H9 (cell line): ENCODE data around the gene LHCGR. TPM values are rescaled to one million over a fixed set of nuclear protein-coding genes. Genes with fewer than 3 reads are reported as not detected.

Experiments used
- DNase-seq: peaks from one replicate; pipeline ENCODE4 v3.0.0-alpha.2; 2017
- H2AFZ ChIP-seq: one replicate; pipeline ENCODE4 v1.6.1; 2013; ENCODE audit warnings: mild to moderate bottlenecking, low read length, control low read depth, moderate library complexity
- H2AK5ac ChIP-seq: 2 replicates; pipeline ENCODE4 v1.6.1; 2013; ENCODE audit warnings: low read length, control low read depth, mixed read lengths; ENCODE audit not compliant: insufficient read length
- H2BK120ac ChIP-seq: one replicate; pipeline ENCODE4 v1.6.1; 2013; ENCODE audit warnings: low read depth, mild to moderate bottlenecking, low read length, control low read depth, inconsistent platforms; ENCODE audit not compliant: poor library complexity, severe bottlenecking
- H2BK12ac ChIP-seq: 2 replicates; pipeline ENCODE4 v1.6.1; 2013; ENCODE audit warnings: low read length, control low read depth, mixed read lengths, low read depth; ENCODE audit not compliant: insufficient read length
- H2BK15ac ChIP-seq: 2 replicates; pipeline ENCODE4 v1.6.1; 2013; ENCODE audit warnings: low read depth, low read length, control low read depth
- H2BK20ac ChIP-seq: one replicate; pipeline ENCODE4 v1.6.1; 2013; ENCODE audit warnings: low read depth, mild to moderate bottlenecking, low read length, control low read depth, inconsistent platforms; ENCODE audit not compliant: poor library complexity, severe bottlenecking
- H2BK5ac ChIP-seq: 2 replicates; pipeline ENCODE4 v1.6.1; 2013; ENCODE audit warnings: low read length, control low read depth, mixed read lengths; ENCODE audit not compliant: insufficient read length
- H3K14ac ChIP-seq: 2 replicates; pipeline ENCODE4 v1.6.1; 2013; ENCODE audit warnings: low read length, control low read depth; ENCODE audit not compliant: insufficient read depth
- H3K18ac ChIP-seq: 2 replicates; pipeline ENCODE4 v1.6.1; 2013; ENCODE audit warnings: low read depth, mild to moderate bottlenecking, mixed read lengths, low read length, control low read depth; ENCODE audit not compliant: insufficient read length
- H3K23ac ChIP-seq: 2 replicates; pipeline ENCODE4 v1.6.1; 2013; ENCODE audit warnings: low read length, control low read depth, mixed read lengths, low read depth; ENCODE audit not compliant: insufficient read length
- H3K23me2 ChIP-seq: 2 replicates; pipeline ENCODE4 v1.6.1; 2013; ENCODE audit warnings: low read depth, mild to moderate bottlenecking, mixed read lengths, low read length, control low read depth; ENCODE audit not compliant: insufficient read length, poor library complexity, severe bottlenecking
- H3K27ac ChIP-seq: 2 replicates; pipeline ENCODE4 v1.5.1; 2013; ENCODE audit warnings: low read length, control low read depth, mixed read lengths, low read depth; ENCODE audit not compliant: insufficient read length
- H3K27me3 ChIP-seq: 2 replicates; pipeline ENCODE4 v1.6.1; 2013; ENCODE audit warnings: low read length, control low read depth, inconsistent platforms; ENCODE audit not compliant: insufficient read depth
- H3K4ac ChIP-seq: 2 replicates; pipeline ENCODE4 v1.6.1; 2013; ENCODE audit warnings: low read depth, mild to moderate bottlenecking, control low read depth, inconsistent platforms, low read length, moderate library complexity
- H3K4me1 ChIP-seq: 2 replicates; pipeline ENCODE4 v1.6.1; 2013; ENCODE audit warnings: low read length, control low read depth, inconsistent platforms; ENCODE audit not compliant: insufficient read depth
- H3K4me2 ChIP-seq: 2 replicates; pipeline ENCODE4 v1.6.1; 2013; ENCODE audit warnings: low read length, control low read depth, mixed read lengths; ENCODE audit not compliant: insufficient read length, insufficient read depth
- H3K56ac ChIP-seq: 2 replicates; pipeline ENCODE4 v1.6.1; 2013; ENCODE audit warnings: low read depth, mild to moderate bottlenecking, mixed read lengths, low read length, control low read depth; ENCODE audit not compliant: insufficient read length
- H3K79me1 ChIP-seq: 2 replicates; pipeline ENCODE4 v1.6.1; 2013; ENCODE audit warnings: low read depth, mild to moderate bottlenecking, moderate library complexity, low read length, control low read depth, inconsistent platforms; ENCODE audit not compliant: insufficient read depth, poor library complexity, severe bottlenecking
- H3K79me2 ChIP-seq: 2 replicates; pipeline ENCODE4 v1.6.1; 2013; ENCODE audit warnings: low read length, control low read depth, inconsistent platforms; ENCODE audit not compliant: insufficient read depth
- H3K9ac ChIP-seq: 2 replicates; pipeline ENCODE4 v1.6.1; 2013; ENCODE audit warnings: low read length, control low read depth, mixed read lengths; ENCODE audit not compliant: insufficient read length; ENCODE audit errors: extremely low read depth
- H3K9me3 ChIP-seq: one replicate; pipeline ENCODE4 v1.6.1; 2013; ENCODE audit warnings: low read depth, low read length, inconsistent platforms; ENCODE audit not compliant: control insufficient read depth
- H3T11ph ChIP-seq: one replicate; pipeline ENCODE4 v1.6.1; 2013; ENCODE audit warnings: mild to moderate bottlenecking, low read length, control low read depth, inconsistent platforms
- H4K20me1 ChIP-seq: one replicate; pipeline ENCODE4 v1.6.1; 2013; ENCODE audit not compliant: control insufficient read depth, insufficient read length, insufficient read depth
- H4K5ac ChIP-seq: 2 replicates; pipeline ENCODE4 v1.6.1; 2013; ENCODE audit warnings: low read depth, mild to moderate bottlenecking, mixed read lengths, low read length, control low read depth; ENCODE audit not compliant: insufficient read length
- H4K8ac ChIP-seq: replicated peaks from 2 replicates; pipeline ENCODE4 v1.6.1; 2013; ENCODE audit warnings: low read length, control low read depth, mixed read lengths, low read depth; ENCODE audit not compliant: insufficient read length
- H4K91ac ChIP-seq: 2 replicates; pipeline ENCODE4 v1.6.1; 2013; ENCODE audit warnings: low read depth, mild to moderate bottlenecking, moderate library complexity, mixed read lengths, low read length, control low read depth; ENCODE audit not compliant: insufficient read length
- H3K27ac Mint-ChIP-seq, 3 experiments: 2 replicates in 2 of 3; 3 replicates in 1 of 3; pipeline ENCODE4 v1.8.0; 2020 to 2021; ENCODE audit warnings: mixed read lengths in 3 of 3, mild to moderate bottlenecking in 1 of 3, moderate library complexity in 1 of 3
- H3K27me3 Mint-ChIP-seq: 2 replicates; pipeline ENCODE4 v1.8.0; 2021; ENCODE audit warnings: low read depth, mild to moderate bottlenecking, moderate library complexity, mixed read lengths
- H3K36me3 Mint-ChIP-seq, 3 experiments: 2 replicates in 2 of 3; 3 replicates in 1 of 3; pipeline ENCODE4 v1.8.0; 2020 to 2021; ENCODE audit warnings: low read depth in 3 of 3, mixed read lengths in 3 of 3; ENCODE audit not compliant: insufficient read depth in 1 of 3
- H3K4me1 Mint-ChIP-seq, 2 experiments: 2 replicates each; pipeline ENCODE4 v1.8.0; 2020; ENCODE audit warnings: mixed read lengths in 2 of 2
- H3K4me3 Mint-ChIP-seq, 2 experiments: 2 replicates in 1 of 2; 3 replicates in 1 of 2; pipeline ENCODE4 v1.8.0; 2020 to 2021; ENCODE audit warnings: mild to moderate bottlenecking in 2 of 2, mixed read lengths in 2 of 2, moderate library complexity in 1 of 2
- H3K9me3 Mint-ChIP-seq, 2 experiments: 2 replicates in 1 of 2; 3 replicates in 1 of 2; pipeline ENCODE4 v1.8.0; 2020; ENCODE audit warnings: mild to moderate bottlenecking in 2 of 2, mixed read lengths in 2 of 2, moderate library complexity in 1 of 2
- CTCF ChIP-seq: fragments of 200-600 bp; sonication (generic); conservative IDR thresholded peaks from 3 replicates; pipeline ENCODE4 v1.8.0; 2021; ENCODE audit warnings: antibody characterized with exemption, mild to moderate bottlenecking
- WGBS: extraction: QIAGEN DNeasy Blood & Tissue Kit; methylation state at CpG from one replicate; pipeline ENCODE4 v1.1.7; 2013; ENCODE audit warnings: missing lambda C conversion rate, low lambda C conversion rate, mixed read lengths; ENCODE audit not compliant: insufficient read length; ENCODE audit errors: extremely low coverage; 5-methylcytosine and 5-hydroxymethylcytosine counted together
- total RNA-seq: library from RNA; stranded (reverse); gene quantifications from 2 replicates; pipeline ENCODE4 v1.2.1, GENCODE V29; 2021

Gene LHCGR
- total RNA-seq, 1 experiment from 2014 or later: 0.44 TPM

GRCh38 chr2:48674933-48675332 is 80.6 kb downstream of the LHCGR start:
- Mint-ChIP-seq H3K9me3 (peaks cover 4 to 8% of the 10 kb centered on the region in 2 experiments; a peak in 4 of 5 replicates), H3K4me3 (no peak overlapping the region), H3K4me1 (peaks cover 3 to 7% of the 10 kb centered on the region in 2 experiments; a peak in 3 of 4 replicates), H3K27ac (peak overlapping the region in 1 of 3 experiments; percentile 23; a peak in 1 of 7 replicates), H3K36me3 (no peaks in the 10 kb centered on the region; a peak in 1 of 7 replicates), H3K27me3 (no peaks in the 10 kb centered on the region)
- H4K8ac ChIP-seq: no peak overlapping the region
- H3K4me1 ChIP-seq: no peaks in the 10 kb centered on the region
- no peak overlapping the region for H2AK5ac ChIP-seq
- no peak overlapping the region for H3K14ac ChIP-seq
- WGBS: no CpG with 5 or more reads among the region's 2 CpGs
- TF ChIP-seq CTCF: no peak
- DNase-seq: no peak
- no peak overlapping the region for H2BK15ac ChIP-seq
- H2BK5ac ChIP-seq: no peak overlapping the region
- H2BK12ac ChIP-seq: no peak overlapping the region
- H3K4me2 ChIP-seq: no peak overlapping the region
- H3K9ac ChIP-seq: no peak overlapping the region
- no peak overlapping the region for H2BK20ac ChIP-seq
- no peak overlapping the region for H2BK120ac ChIP-seq
- H3K23me2 ChIP-seq: no peaks in the 10 kb centered on the region
- H3K27ac ChIP-seq: no peak overlapping the region
- H4K91ac ChIP-seq: no peak overlapping the region
- no peaks in the 10 kb centered on the region for H4K20me1 ChIP-seq
- no peak overlapping the region for H3K23ac ChIP-seq
- H3K56ac ChIP-seq: no peak overlapping the region
- H4K5ac ChIP-seq: no peak overlapping the region
- H3K79me1 ChIP-seq: no peaks in the 10 kb centered on the region
- H3K9me3 ChIP-seq: no peaks in the 10 kb centered on the region
- no peak overlapping the region for H2AFZ ChIP-seq
- no peaks in the 10 kb centered on the region for H3K79me2 ChIP-seq
- no peak overlapping the region for H3K4ac ChIP-seq
- no peak overlapping the region for H3T11ph ChIP-seq
- H3K18ac ChIP-seq: no peak overlapping the region
- no peaks in the 10 kb centered on the region for H3K27me3 ChIP-seq
